H9 (cell line): ENCODE results near the gene HIVEP1. TPM values are rescaled to one million over a fixed set of nuclear protein-coding genes. Genes with fewer than 3 reads are reported as not detected.

Source experiments
- DNase-seq: peaks from one replicate; pipeline ENCODE4 v3.0.0-alpha.2; 2017
- H2AFZ ChIP-seq: one replicate; pipeline ENCODE4 v1.6.1; 2013; ENCODE audit warnings: mild to moderate bottlenecking, low read length, control low read depth, moderate library complexity
- H2AK5ac ChIP-seq: 2 replicates; pipeline ENCODE4 v1.6.1; 2013; ENCODE audit warnings: low read length, control low read depth, mixed read lengths; ENCODE audit not compliant: insufficient read length
- H2BK120ac ChIP-seq: one replicate; pipeline ENCODE4 v1.6.1; 2013; ENCODE audit warnings: low read depth, mild to moderate bottlenecking, low read length, control low read depth, inconsistent platforms; ENCODE audit not compliant: poor library complexity, severe bottlenecking
- H2BK12ac ChIP-seq: 2 replicates; pipeline ENCODE4 v1.6.1; 2013; ENCODE audit warnings: low read length, control low read depth, mixed read lengths, low read depth; ENCODE audit not compliant: insufficient read length
- H2BK15ac ChIP-seq: 2 replicates; pipeline ENCODE4 v1.6.1; 2013; ENCODE audit warnings: low read depth, low read length, control low read depth
- H2BK20ac ChIP-seq: one replicate; pipeline ENCODE4 v1.6.1; 2013; ENCODE audit warnings: low read depth, mild to moderate bottlenecking, low read length, control low read depth, inconsistent platforms; ENCODE audit not compliant: poor library complexity, severe bottlenecking
- H2BK5ac ChIP-seq: 2 replicates; pipeline ENCODE4 v1.6.1; 2013; ENCODE audit warnings: low read length, control low read depth, mixed read lengths; ENCODE audit not compliant: insufficient read length
- H3K14ac ChIP-seq: 2 replicates; pipeline ENCODE4 v1.6.1; 2013; ENCODE audit warnings: low read length, control low read depth; ENCODE audit not compliant: insufficient read depth
- H3K18ac ChIP-seq: 2 replicates; pipeline ENCODE4 v1.6.1; 2013; ENCODE audit warnings: low read depth, mild to moderate bottlenecking, mixed read lengths, low read length, control low read depth; ENCODE audit not compliant: insufficient read length
- H3K23ac ChIP-seq: 2 replicates; pipeline ENCODE4 v1.6.1; 2013; ENCODE audit warnings: low read length, control low read depth, mixed read lengths, low read depth; ENCODE audit not compliant: insufficient read length
- H3K23me2 ChIP-seq: 2 replicates; pipeline ENCODE4 v1.6.1; 2013; ENCODE audit warnings: low read depth, mild to moderate bottlenecking, mixed read lengths, low read length, control low read depth; ENCODE audit not compliant: insufficient read length, poor library complexity, severe bottlenecking
- H3K27ac ChIP-seq: 2 replicates; pipeline ENCODE4 v1.5.1; 2013; ENCODE audit warnings: low read length, control low read depth, mixed read lengths, low read depth; ENCODE audit not compliant: insufficient read length
- H3K27me3 ChIP-seq: 2 replicates; pipeline ENCODE4 v1.6.1; 2013; ENCODE audit warnings: low read length, control low read depth, inconsistent platforms; ENCODE audit not compliant: insufficient read depth
- H3K4ac ChIP-seq: 2 replicates; pipeline ENCODE4 v1.6.1; 2013; ENCODE audit warnings: low read depth, mild to moderate bottlenecking, control low read depth, inconsistent platforms, low read length, moderate library complexity
- H3K4me1 ChIP-seq: 2 replicates; pipeline ENCODE4 v1.6.1; 2013; ENCODE audit warnings: low read length, control low read depth, inconsistent platforms; ENCODE audit not compliant: insufficient read depth
- H3K4me2 ChIP-seq: 2 replicates; pipeline ENCODE4 v1.6.1; 2013; ENCODE audit warnings: low read length, control low read depth, mixed read lengths; ENCODE audit not compliant: insufficient read length, insufficient read depth
- H3K56ac ChIP-seq: 2 replicates; pipeline ENCODE4 v1.6.1; 2013; ENCODE audit warnings: low read depth, mild to moderate bottlenecking, mixed read lengths, low read length, control low read depth; ENCODE audit not compliant: insufficient read length
- H3K79me1 ChIP-seq: 2 replicates; pipeline ENCODE4 v1.6.1; 2013; ENCODE audit warnings: low read depth, mild to moderate bottlenecking, moderate library complexity, low read length, control low read depth, inconsistent platforms; ENCODE audit not compliant: insufficient read depth, poor library complexity, severe bottlenecking
- H3K79me2 ChIP-seq: 2 replicates; pipeline ENCODE4 v1.6.1; 2013; ENCODE audit warnings: low read length, control low read depth, inconsistent platforms; ENCODE audit not compliant: insufficient read depth
- H3K9ac ChIP-seq: 2 replicates; pipeline ENCODE4 v1.6.1; 2013; ENCODE audit warnings: low read length, control low read depth, mixed read lengths; ENCODE audit not compliant: insufficient read length; ENCODE audit errors: extremely low read depth
- H3K9me3 ChIP-seq: one replicate; pipeline ENCODE4 v1.6.1; 2013; ENCODE audit warnings: low read depth, low read length, inconsistent platforms; ENCODE audit not compliant: control insufficient read depth
- H3T11ph ChIP-seq: one replicate; pipeline ENCODE4 v1.6.1; 2013; ENCODE audit warnings: mild to moderate bottlenecking, low read length, control low read depth, inconsistent platforms
- H4K20me1 ChIP-seq: one replicate; pipeline ENCODE4 v1.6.1; 2013; ENCODE audit not compliant: control insufficient read depth, insufficient read length, insufficient read depth
- H4K5ac ChIP-seq: 2 replicates; pipeline ENCODE4 v1.6.1; 2013; ENCODE audit warnings: low read depth, mild to moderate bottlenecking, mixed read lengths, low read length, control low read depth; ENCODE audit not compliant: insufficient read length
- H4K8ac ChIP-seq: replicated peaks from 2 replicates; pipeline ENCODE4 v1.6.1; 2013; ENCODE audit warnings: low read length, control low read depth, mixed read lengths, low read depth; ENCODE audit not compliant: insufficient read length
- H4K91ac ChIP-seq: 2 replicates; pipeline ENCODE4 v1.6.1; 2013; ENCODE audit warnings: low read depth, mild to moderate bottlenecking, moderate library complexity, mixed read lengths, low read length, control low read depth; ENCODE audit not compliant: insufficient read length
- H3K27ac Mint-ChIP-seq, 3 experiments: 2 replicates in 2 of 3; 3 replicates in 1 of 3; pipeline ENCODE4 v1.8.0; 2020 to 2021; ENCODE audit warnings: mixed read lengths in 3 of 3, mild to moderate bottlenecking in 1 of 3, moderate library complexity in 1 of 3
- H3K27me3 Mint-ChIP-seq: 2 replicates; pipeline ENCODE4 v1.8.0; 2021; ENCODE audit warnings: low read depth, mild to moderate bottlenecking, moderate library complexity, mixed read lengths
- H3K36me3 Mint-ChIP-seq, 3 experiments: 2 replicates in 2 of 3; 3 replicates in 1 of 3; pipeline ENCODE4 v1.8.0; 2020 to 2021; ENCODE audit warnings: low read depth in 3 of 3, mixed read lengths in 3 of 3; ENCODE audit not compliant: insufficient read depth in 1 of 3
- H3K4me1 Mint-ChIP-seq, 2 experiments: 2 replicates each; pipeline ENCODE4 v1.8.0; 2020; ENCODE audit warnings: mixed read lengths in 2 of 2
- H3K4me3 Mint-ChIP-seq, 2 experiments: 2 replicates in 1 of 2; 3 replicates in 1 of 2; pipeline ENCODE4 v1.8.0; 2020 to 2021; ENCODE audit warnings: mild to moderate bottlenecking in 2 of 2, mixed read lengths in 2 of 2, moderate library complexity in 1 of 2
- H3K9me3 Mint-ChIP-seq, 2 experiments: 2 replicates in 1 of 2; 3 replicates in 1 of 2; pipeline ENCODE4 v1.8.0; 2020; ENCODE audit warnings: mild to moderate bottlenecking in 2 of 2, mixed read lengths in 2 of 2, moderate library complexity in 1 of 2
- WGBS: extraction: QIAGEN DNeasy Blood & Tissue Kit; methylation state at CpG from one replicate; pipeline ENCODE4 v1.1.7; 2013; ENCODE audit warnings: missing lambda C conversion rate, low lambda C conversion rate, mixed read lengths; ENCODE audit not compliant: insufficient read length; ENCODE audit errors: extremely low coverage; 5-methylcytosine and 5-hydroxymethylcytosine counted together
- total RNA-seq: library from RNA; stranded (reverse); gene quantifications from 2 replicates; pipeline ENCODE4 v1.2.1, GENCODE V29; 2021
- TF ChIP-seq, protein P1 (sequence below): fragments of 200-600 bp; sonication (generic); conservative IDR thresholded peaks from 3 replicates; pipeline ENCODE4 v1.8.0; 2021; ENCODE audit warnings: antibody characterized with exemption, mild to moderate bottlenecking

HIVEP1 gene
- total RNA-seq, 1 experiment from 2014 or later = 44.2 TPM

GRCh38 chr6:12114055-12114503 lies 102.0 kb downstream of the HIVEP1 start:
- Histone ChIP-seq H3K9ac (no peak overlapping the region), H3K4me1 (peaks cover 7% of the 10 kb centered on the region; the same call in 1 of the 2 replicates), H3K4me2 (no peak overlapping the region), H3K27ac (no peak overlapping the region), H3K18ac (no peak overlapping the region), H3K14ac (no peak overlapping the region), H2AFZ (no peak overlapping the region), H3K79me2 (no peaks in the 10 kb centered on the region), H4K8ac (no peak overlapping the region), H3K56ac (no peak overlapping the region), H4K91ac (no peak overlapping the region), H3K27me3 (no peaks in the 10 kb centered on the region), H3K4ac (no peak overlapping the region), H4K20me1 (no peaks in the 10 kb centered on the region), H4K5ac (no peak overlapping the region), H2BK120ac (no peak overlapping the region), H3K79me1 (no peaks in the 10 kb centered on the region), H3K9me3 (no peaks in the 10 kb centered on the region), H3T11ph (no peak overlapping the region), H2BK5ac (no peak overlapping the region), H2BK12ac (no peak overlapping the region), H3K23ac (no peak overlapping the region), H2BK15ac (no peak overlapping the region), H2BK20ac (no peak overlapping the region), H2AK5ac (no peak overlapping the region), H3K23me2 (no peaks in the 10 kb centered on the region)
- Mint-ChIP-seq H3K36me3 (peaks cover 19 to 35% (median 24%) of the 10 kb centered on the region in 3 experiments; a peak in 6 of 7 replicates), H3K27me3 (no peaks in the 10 kb centered on the region), H3K9me3 (peaks cover 2 to 3% of the 10 kb centered on the region in 2 experiments; a peak in 1 of 5 replicates), H3K4me3 (no peak overlapping the region), H3K27ac (peak overlapping the region; percentile 2 to 20 (median 19); a peak in 2 of 7 replicates), H3K4me1 (peaks cover 25 to 36% of the 10 kb centered on the region in 2 experiments)
- TF ChIP-seq, protein P1, sequence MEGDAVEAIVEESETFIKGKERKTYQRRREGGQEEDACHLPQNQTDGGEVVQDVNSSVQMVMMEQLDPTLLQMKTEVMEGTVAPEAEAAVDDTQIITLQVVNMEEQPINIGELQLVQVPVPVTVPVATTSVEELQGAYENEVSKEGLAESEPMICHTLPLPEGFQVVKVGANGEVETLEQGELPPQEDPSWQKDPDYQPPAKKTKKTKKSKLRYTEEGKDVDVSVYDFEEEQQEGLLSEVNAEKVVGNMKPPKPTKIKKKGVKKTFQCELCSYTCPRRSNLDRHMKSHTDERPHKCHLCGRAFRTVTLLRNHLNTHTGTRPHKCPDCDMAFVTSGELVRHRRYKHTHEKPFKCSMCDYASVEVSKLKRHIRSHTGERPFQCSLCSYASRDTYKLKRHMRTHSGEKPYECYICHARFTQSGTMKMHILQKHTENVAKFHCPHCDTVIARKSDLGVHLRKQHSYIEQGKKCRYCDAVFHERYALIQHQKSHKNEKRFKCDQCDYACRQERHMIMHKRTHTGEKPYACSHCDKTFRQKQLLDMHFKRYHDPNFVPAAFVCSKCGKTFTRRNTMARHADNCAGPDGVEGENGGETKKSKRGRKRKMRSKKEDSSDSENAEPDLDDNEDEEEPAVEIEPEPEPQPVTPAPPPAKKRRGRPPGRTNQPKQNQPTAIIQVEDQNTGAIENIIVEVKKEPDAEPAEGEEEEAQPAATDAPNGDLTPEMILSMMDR = no peak
- DNase-seq = no peak
- no CpG with 5 or more reads among the region's 6 CpGs for WGBS
